Activated naive CD8-positive, alpha-beta T cell treated with anti-CD3 and anti-CD28 coated beads, Interleukin-2, amount 50 U/mL, for 16 hours (primary cell): Measurements from ENCODE around the gene CCDC186.
"Not testable (repeated sequence)": the region's sequence is repeated elsewhere in the genome, so short reads cannot be mapped to it uniquely, and the experiment has no call there.

Source experiments
- DNase-seq: peaks from one replicate; pipeline ENCODE4 v3.0.0-alpha.2; 2020; ENCODE audit warnings: low read depth, low spot score

CCDC186 gene

DNA sequence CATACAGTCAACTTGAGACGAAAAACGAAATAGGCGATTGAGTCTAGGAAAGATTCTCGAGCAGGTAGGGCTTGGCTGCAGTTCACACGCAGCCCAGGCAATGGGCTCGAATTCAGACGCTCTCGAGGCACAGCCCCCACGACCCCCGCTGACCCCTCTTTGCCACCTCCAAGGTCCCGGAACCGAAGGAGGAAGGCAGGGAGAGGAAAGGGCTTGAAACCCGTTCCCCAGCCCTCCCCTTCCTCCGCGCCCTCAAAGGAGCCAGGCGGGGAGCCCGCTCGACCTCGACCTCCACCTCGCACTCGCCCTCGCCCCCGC, 441 bp downstream of the CCDC186 start:
- DNase-seq: no peak

DNA sequence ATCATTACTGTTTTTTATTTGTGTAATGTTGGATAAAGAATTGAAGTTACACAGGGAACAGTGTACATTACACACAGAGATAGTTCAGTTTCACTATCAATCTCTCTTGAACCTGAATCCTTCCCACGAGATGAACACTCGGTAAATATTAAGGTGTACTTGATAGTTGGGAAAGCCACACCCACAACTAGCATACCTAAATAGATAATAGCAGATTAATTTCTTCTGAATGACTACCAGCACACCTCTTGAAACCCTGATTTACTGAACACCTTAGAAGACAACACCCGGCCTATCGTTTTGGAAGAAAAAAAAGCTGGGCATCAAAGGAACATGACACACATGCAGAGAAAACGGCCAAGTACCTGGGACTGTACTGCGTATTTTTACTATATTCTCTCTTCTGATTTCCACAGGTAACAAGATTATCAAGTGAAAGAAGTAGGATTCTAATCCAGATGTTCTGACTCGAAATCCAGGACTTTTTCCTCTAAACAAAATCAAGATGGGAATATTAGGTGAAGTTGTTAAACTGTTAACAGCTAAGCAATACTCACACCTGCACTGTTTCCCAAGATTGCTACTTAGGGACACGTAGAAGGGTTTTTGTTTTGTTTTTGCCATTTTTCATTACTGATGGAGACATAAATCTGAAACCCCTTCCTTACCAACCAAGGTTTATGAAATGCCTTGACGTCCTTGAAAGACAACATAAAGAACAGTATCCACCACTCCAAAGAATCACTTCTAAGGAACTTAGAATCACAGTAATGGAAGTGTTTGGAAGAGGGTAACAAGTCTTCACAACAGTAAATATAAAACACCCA, 1.0 kb downstream of the CCDC186 start:
- DNase-seq: no peak

GRCh38 chr10:114172216-114172615, 1.8 kb downstream of the CCDC186 start:
- no peak for DNase-seq

- DNase-seq: no peak
These were observed 5.5 kb downstream of the CCDC186 start for GRCh38 chr10:114168450-114169009.

GRCh38 chr10:114167985-114168384, 6.0 kb downstream of the CCDC186 start:
- DNase-seq: no peak

DNA sequence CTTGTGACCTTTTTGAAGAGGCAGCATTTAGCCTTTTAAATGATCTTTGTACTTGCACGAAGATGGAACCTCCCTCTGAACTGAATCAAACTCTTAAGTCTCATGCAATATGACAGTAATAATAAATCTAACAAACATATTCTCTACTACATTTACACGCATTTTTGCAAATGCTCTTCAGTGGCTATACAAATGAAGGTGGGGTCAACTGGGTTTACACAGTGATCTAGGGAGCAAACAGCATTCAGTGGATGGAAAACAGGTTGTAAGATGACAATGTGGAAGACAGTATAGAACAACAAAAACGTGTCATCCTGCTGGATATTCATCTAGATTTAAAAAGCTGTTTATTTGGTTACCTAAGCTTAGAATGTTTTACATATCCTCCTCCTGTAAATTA, 7.5 kb downstream of the CCDC186 start:
- no peak for DNase-seq

DNA sequence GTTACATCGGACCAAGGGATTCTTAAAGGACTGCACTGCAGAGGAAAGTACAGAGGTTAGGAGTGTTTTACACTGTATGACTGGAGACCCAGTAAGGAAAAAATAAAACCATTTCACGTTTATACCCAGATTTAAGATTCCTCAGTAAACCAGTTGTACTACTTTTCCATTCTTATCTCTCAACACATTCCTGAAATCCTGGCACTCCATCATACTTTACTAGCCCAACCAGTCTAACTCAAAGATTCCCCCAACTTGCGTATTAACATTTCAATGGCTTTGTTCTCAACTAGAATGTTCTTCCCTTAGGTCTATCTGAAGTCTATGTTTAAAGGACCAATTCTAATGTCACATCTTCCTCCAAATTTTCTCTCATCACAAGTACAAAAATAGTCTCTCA, 8.0 kb downstream of the CCDC186 start:
- DNase-seq: no peak

GRCh38 chr10:114163062-114163461, 10.9 kb downstream of the CCDC186 start:
- DNase-seq: no peak

DNA sequence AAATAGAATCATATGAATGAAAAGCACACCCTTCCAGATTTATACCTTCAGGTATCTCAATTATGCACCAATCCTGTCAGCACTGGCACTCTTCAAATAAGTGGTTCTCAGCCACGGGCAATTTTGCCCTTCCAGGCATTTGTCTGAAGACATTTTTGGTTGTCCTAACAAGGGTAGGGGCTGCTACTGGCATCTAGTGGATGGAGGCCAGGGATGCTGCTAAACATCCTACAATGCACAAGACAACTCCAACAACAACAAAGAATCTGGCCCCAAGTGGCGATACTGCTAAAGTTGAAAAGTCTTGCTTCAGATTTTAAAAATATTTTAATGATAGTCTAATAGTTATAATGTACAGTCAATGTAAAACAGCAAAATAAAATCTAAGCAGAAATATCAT, 16.1 kb downstream of the CCDC186 start:
- no peak for DNase-seq

DNA sequence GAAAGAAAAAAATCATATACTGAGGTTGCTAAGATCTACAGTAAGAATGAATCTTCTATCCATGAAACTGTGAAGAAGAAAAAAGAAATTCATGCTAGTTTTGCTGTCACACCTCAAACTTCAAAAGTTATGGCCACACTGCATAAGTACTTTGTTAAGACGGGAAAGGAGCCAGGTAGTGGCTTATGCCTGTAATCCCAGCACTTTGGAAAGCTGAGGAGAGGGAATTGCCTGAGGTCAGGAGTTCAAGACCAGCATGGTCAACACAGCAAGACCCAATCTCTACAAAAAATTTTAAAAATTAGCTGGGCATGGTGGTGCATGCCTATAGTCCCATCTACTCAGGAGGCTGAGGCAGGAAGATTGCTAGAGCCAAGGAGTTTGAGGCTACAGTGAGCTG, 22.1 kb downstream of the CCDC186 start:
- DNase-seq: no peak

DNA sequence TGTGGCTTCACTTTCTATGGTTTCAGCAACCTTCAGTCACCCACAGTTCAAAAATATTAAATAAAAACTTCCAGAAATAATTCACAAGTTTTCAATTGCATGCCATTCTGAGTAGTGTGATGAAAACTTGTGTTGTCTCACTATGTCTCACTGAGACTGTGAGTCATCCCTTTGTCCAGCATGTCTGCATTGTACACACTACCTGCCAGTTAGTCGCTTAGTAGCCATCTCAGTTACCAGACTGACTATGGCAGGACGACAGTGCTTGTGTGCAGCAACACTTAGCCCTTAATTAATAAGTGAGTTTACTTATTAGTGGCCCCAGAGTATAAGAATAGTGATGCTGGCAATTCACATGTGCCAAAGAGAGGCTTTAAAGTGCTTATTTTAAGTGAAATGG, 22.5 kb downstream of the CCDC186 start:
- no peak for DNase-seq

- DNase-seq: not testable (repeated sequence)
These were observed 24.5 kb downstream of the CCDC186 start for GRCh38 chr10:114149476-114149875.

DNA sequence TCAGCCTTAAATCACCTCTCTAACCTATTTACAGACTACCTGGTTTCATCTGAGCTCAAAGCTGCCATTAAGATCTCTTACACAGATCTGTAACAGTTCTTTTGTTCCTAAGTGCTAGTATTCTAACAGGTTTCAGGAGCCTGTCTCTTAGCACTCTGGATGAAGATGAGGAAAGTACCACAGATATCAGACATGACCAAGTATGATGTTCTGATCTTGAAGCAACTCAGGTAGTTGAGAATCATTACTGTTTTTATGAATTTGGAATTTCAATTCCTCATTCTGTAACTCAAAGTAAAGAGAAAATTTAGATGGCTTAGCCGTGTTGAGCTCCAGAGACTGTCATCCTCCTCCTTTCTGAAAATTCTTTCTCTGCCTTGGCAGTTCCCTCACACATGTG, 30.8 kb downstream of the CCDC186 start:
- no peak for DNase-seq

DNA sequence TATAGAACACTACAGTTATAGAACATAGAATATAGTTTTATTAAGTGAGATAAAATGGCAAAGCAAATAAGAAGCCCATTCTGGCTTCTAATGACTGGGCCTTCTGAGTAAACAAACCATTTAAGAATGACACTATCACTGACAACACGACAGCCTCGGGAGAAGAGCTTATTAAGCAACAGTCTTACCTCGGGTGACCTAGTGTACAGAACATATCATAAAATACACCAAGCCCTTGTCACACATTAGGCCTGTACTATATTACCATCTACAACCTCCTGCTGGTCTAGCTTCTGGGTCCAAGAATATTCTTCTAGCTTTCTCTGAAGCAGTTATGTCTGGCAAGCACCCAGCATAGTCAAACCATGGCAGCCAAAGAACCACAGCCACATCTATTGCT, 32.0 kb downstream of the CCDC186 start:
- no peak for DNase-seq

- DNase-seq: not testable (repeated sequence)
These were observed 33.2 kb downstream of the CCDC186 start for GRCh38 chr10:114140827-114141226.

- no peak for DNase-seq
These were observed 34.0 kb downstream of the CCDC186 start for GRCh38 chr10:114140036-114140435.

- no peak for DNase-seq
These were observed 35.4 kb downstream of the CCDC186 start for GRCh38 chr10:114138581-114138980.

- no peak for DNase-seq
These were observed 38.5 kb downstream of the CCDC186 start for GRCh38 chr10:114135476-114135875.

- DNase-seq: no peak
These were observed 42.9 kb downstream of the CCDC186 start for GRCh38 chr10:114131094-114131493.

GRCh38 chr10:114121031-114121430, 53.0 kb downstream of the CCDC186 start:
- no peak for DNase-seq

- DNase-seq: no peak
These were observed 55.5 kb downstream of the CCDC186 start for GRCh38 chr10:114118514-114118913.

GRCh38 chr10:114117728-114118127, 56.3 kb downstream of the CCDC186 start:
- no peak for DNase-seq

DNA sequence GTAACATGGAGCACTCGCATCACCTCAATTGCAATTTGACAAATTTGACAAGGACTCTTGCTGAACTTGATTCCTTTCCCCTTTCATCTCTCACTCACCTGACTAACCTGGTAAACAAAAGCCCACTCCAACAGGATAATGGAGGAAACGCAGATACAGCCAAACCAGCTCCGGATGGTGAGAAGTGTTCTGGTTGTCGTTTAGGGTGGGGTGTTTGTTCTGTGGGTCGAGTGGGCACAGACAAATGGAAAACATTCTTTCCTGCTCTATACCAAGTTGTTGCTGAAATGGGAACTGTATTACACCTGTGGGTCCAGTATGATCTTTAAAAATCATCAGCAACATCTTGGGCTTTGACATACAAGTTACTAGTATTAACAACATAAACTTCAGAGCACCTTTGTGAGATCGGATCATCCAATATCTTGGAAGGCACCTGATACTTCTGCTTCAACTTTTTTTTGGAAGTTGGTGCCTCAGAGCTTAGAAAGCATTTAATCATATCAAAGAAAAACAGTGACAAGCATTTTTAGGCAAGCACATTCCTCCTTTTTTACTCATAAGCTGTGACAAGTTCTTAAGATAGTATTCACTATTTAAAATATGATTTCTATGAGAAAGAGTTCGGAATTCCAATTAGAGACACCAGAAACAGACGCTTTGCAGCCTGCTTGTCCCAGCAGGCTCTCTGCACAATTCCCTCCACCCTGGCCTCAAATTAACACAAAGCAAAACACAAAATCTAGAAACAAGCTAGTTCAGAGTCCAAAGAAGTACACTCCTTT, 58.1 kb downstream of the CCDC186 start:
- no peak for DNase-seq
